CD14-positive monocyte (primary cell): ENCODE data around the gene RPL7L1. TPM values are rescaled to one million over a fixed set of nuclear protein-coding genes. Genes with fewer than 3 reads are reported as not detected.

Source experiments
- DNase-seq, 3 donors: peaks; one replicate each; pipeline ENCODE4 v3.0.0-alpha.2; 2011 to 2022
- H2AFZ ChIP-seq: 2 replicates; pipeline ENCODE4 v1.6.0; 2012; ENCODE audit warnings: mild to moderate bottlenecking, low read depth, low read length, inconsistent platforms; ENCODE audit not compliant: insufficient read depth, poor library complexity, severe bottlenecking
- H3K27ac ChIP-seq, 2 donors: 1 replicate in 1 of 2; 2 replicates in 1 of 2; pipeline ENCODE4 v1.5.1; 2012 to 2013; ENCODE audit warnings: low read length in 2 of 2, control low read depth in 1 of 2, inconsistent platforms in 1 of 2, low read depth in 1 of 2, mild to moderate bottlenecking in 1 of 2
- H3K27me3 ChIP-seq, 2 donors: one replicate each; pipeline versions ENCODE4 v1.6.0 to v1.6.1; 2011 to 2013; ENCODE audit warnings: low read length in 2 of 2; ENCODE audit not compliant: control insufficient read depth in 2 of 2, insufficient read depth in 2 of 2
- H3K36me3 ChIP-seq, 2 donors: replicated peaks in 1 of 2; 1 replicate in 1 of 2; 2 replicates in 1 of 2; pipeline versions ENCODE4 v1.5.1 to v1.6.1; 2012 to 2013; ENCODE audit warnings: low read length in 2 of 2, control low read depth in 1 of 2, inconsistent platforms in 1 of 2, mild to moderate bottlenecking in 1 of 2; ENCODE audit not compliant: insufficient read depth in 2 of 2, control insufficient read depth in 1 of 2
- H3K4me1 ChIP-seq, 2 donors: 1 replicate in 1 of 2; 2 replicates in 1 of 2; pipeline versions ENCODE4 v1.5.1 to v1.6.1; 2012 to 2013; ENCODE audit warnings: low read length in 2 of 2, control low read depth in 1 of 2, inconsistent platforms in 1 of 2, mild to moderate bottlenecking in 1 of 2, moderate library complexity in 1 of 2; ENCODE audit not compliant: insufficient read depth in 2 of 2, control insufficient read depth in 1 of 2
- H3K4me2 ChIP-seq: replicated peaks from 2 replicates; pipeline ENCODE3; 2012; ENCODE audit warnings: low read length, moderate library complexity, mild to moderate bottlenecking; ENCODE audit not compliant: poor library complexity, severe bottlenecking; ENCODE audit errors: extremely low read depth
- H3K4me3 ChIP-seq, 3 experiments: fragments of 200-600 bp in 1 of 3; sonication (generic) in 1 of 3; replicated peaks in 1 of 3; 1 replicate in 2 of 3; 2 replicates in 1 of 3; pipeline ENCODE4 v1.5.1; 2011 to 2013; ENCODE audit warnings: low read length in 3 of 3, mild to moderate bottlenecking in 3 of 3, control low read depth in 2 of 3, low read depth in 2 of 3, inconsistent platforms in 1 of 3, moderate library complexity in 1 of 3
- H3K79me2 ChIP-seq: 2 replicates; pipeline ENCODE4 v1.6.0; 2012; ENCODE audit warnings: mild to moderate bottlenecking, control low read depth, inconsistent platforms, low read length, moderate library complexity; ENCODE audit not compliant: insufficient read depth
- H3K9ac ChIP-seq: 2 replicates; pipeline ENCODE4 v1.6.0; 2017; ENCODE audit warnings: low read length, mild to moderate bottlenecking; ENCODE audit not compliant: insufficient read depth, poor library complexity, severe bottlenecking
- H3K9me3 ChIP-seq, 2 donors: replicated peaks in 1 of 2; 1 replicate in 1 of 2; 2 replicates in 1 of 2; pipeline versions ENCODE4 v1.5.1 to v1.6.1; 2012 to 2013; ENCODE audit warnings: low read length in 2 of 2, control low read depth in 1 of 2; ENCODE audit not compliant: control insufficient read depth in 1 of 2, insufficient read depth in 1 of 2
- H4K20me1 ChIP-seq: 2 replicates; pipeline ENCODE4 v1.6.0; 2012; ENCODE audit warnings: mild to moderate bottlenecking, low read length, control low read depth, moderate library complexity; ENCODE audit not compliant: insufficient read depth
- H3K27ac Mint-ChIP-seq, 7 donors: one replicate each; pipeline ENCODE4 v1.8.0; 2020; ENCODE audit warnings: mild to moderate bottlenecking in 7 of 7, mixed read lengths in 7 of 7, moderate library complexity in 6 of 7, inconsistent platforms in 2 of 7
- H3K27me3 Mint-ChIP-seq, 3 donors: one replicate each; pipeline ENCODE4 v1.8.0; 2021 to 2022; ENCODE audit warnings: low read depth in 3 of 3, mild to moderate bottlenecking in 3 of 3, mixed read lengths in 3 of 3, moderate library complexity in 3 of 3, inconsistent platforms in 1 of 3
- H3K36me3 Mint-ChIP-seq, 2 donors: one replicate each; pipeline ENCODE4 v1.8.0; 2020; ENCODE audit warnings: mixed read lengths in 2 of 2, inconsistent platforms in 1 of 2, mild to moderate bottlenecking in 1 of 2
- H3K4me1 Mint-ChIP-seq: one replicate; pipeline ENCODE4 v1.8.0; 2020; ENCODE audit warnings: mild to moderate bottlenecking, mixed read lengths
- H3K4me3 Mint-ChIP-seq, 2 donors: one replicate each; pipeline ENCODE4 v1.8.0; 2020; ENCODE audit warnings: mild to moderate bottlenecking in 2 of 2, mixed read lengths in 2 of 2, moderate library complexity in 1 of 2
- H3K9me3 Mint-ChIP-seq, 7 donors: one replicate each; pipeline ENCODE4 v1.8.0; 2020 to 2022; ENCODE audit warnings: mixed read lengths in 7 of 7, mild to moderate bottlenecking in 6 of 7, moderate library complexity in 6 of 7, inconsistent platforms in 2 of 7
- CTCF ChIP-seq: fragments of 200-600 bp; IDR thresholded peaks from one replicate; pipeline ENCODE4 v1.8.0; 2022; ENCODE audit warnings: antibody characterized with exemption, mild to moderate bottlenecking
- WGBS: methylation state at CpG from one replicate; pipeline ENCODE4 v1.1.5; 2013; ENCODE audit warnings: missing lambda C conversion rate; ENCODE audit not compliant: insufficient coverage; 5-methylcytosine and 5-hydroxymethylcytosine counted together
- intact Hi-C, 2 donors: fragments of 100-400 bp; cut with micrococcal nuclease; formaldehyde crosslinking; loops; one replicate each; pipeline versions ENCODE4 v1.15.0 to v1.15.1; 2023
- polyA plus RNA-seq, 3 donors: library from polyadenylated mRNA; depleted of rRNA in 1 of 3; unstranded in 2 of 3; stranded (reverse) in 1 of 3; fragments of 300-500 nt in 2 of 3; fragments of >200 nt in 1 of 3; fragmentation: Illumina TruSeq in 2 of 3; gene quantifications; 1 replicate in 2 of 3; 2 replicates in 1 of 3; pipeline ENCODE4 v1.2.3, GENCODE V29; 2012 to 2021

Gene RPL7L1
- polyA plus RNA-seq, 3 donors, result 7.6 to 35.5 (median 29.7) TPM

- DNase-seq, result no peak
- no peaks in the 10 kb centered on the region for H3K4me1 Mint-ChIP-seq
- H3K27me3 ChIP-seq, result no peaks in the 10 kb centered on the region
- H3K4me3 Mint-ChIP-seq, result no peak overlapping the region
- intact Hi-C loops, result no loop called here
- H3K9ac ChIP-seq, result no peak overlapping the region
- H3K27ac Mint-ChIP-seq, result no peak overlapping the region
- no peak overlapping the region for H3K27ac ChIP-seq
- H3K36me3 ChIP-seq, result peaks cover 81 to 97% of the 10 kb centered on the region in 2 donors
- no peaks in the 10 kb centered on the region for H3K9me3 ChIP-seq
- H2AFZ ChIP-seq, result no peak overlapping the region
- H3K4me2 ChIP-seq, result no peak overlapping the region
- H3K27me3 Mint-ChIP-seq, result no peaks in the 10 kb centered on the region
- peaks cover 78 to 97% of the 10 kb centered on the region in 2 donors for H3K36me3 Mint-ChIP-seq
- H3K79me2 ChIP-seq, result no peaks in the 10 kb centered on the region
- TF ChIP-seq CTCF, result no peak
- no peaks in the 10 kb centered on the region for H3K4me1 ChIP-seq
- H4K20me1 ChIP-seq, result no peaks in the 10 kb centered on the region
- whole genome bisulfite sequencing, result 100% methylated on average over 1 of the region's 1 CpG
- no peak overlapping the region for H3K4me3 ChIP-seq
- H3K9me3 Mint-ChIP-seq, result no peaks in the 10 kb centered on the region
Measured at GRCh38 chr6:42860036-42860435, 19.4 kb upstream of the RPL7L1 start.

- H3K9me3 ChIP-seq, result no peaks in the 10 kb centered on the region
- H2AFZ ChIP-seq, result no peak overlapping the region
- H3K27ac ChIP-seq, result no peak overlapping the region
- no peak overlapping the region for H3K27ac Mint-ChIP-seq
- no peaks in the 10 kb centered on the region for H4K20me1 ChIP-seq
- H3K27me3 ChIP-seq, result no peaks in the 10 kb centered on the region
- H3K4me1 Mint-ChIP-seq, result no peaks in the 10 kb centered on the region
- 93% methylated on average over 3 of the region's 6 CpGs for WGBS
- intact Hi-C loops, result no loop called here
- H3K4me1 ChIP-seq, result no peaks in the 10 kb centered on the region
- DNase-seq, result no peak
- peaks cover 80 to 97% of the 10 kb centered on the region in 2 donors for H3K36me3 ChIP-seq
- H3K4me3 Mint-ChIP-seq, result no peak overlapping the region
- no peak overlapping the region for H3K4me2 ChIP-seq
- H3K9ac ChIP-seq, result no peak overlapping the region
- H3K4me3 ChIP-seq, result no peak overlapping the region
- no peaks in the 10 kb centered on the region for H3K27me3 Mint-ChIP-seq
- TF ChIP-seq CTCF, result no peak
- H3K9me3 Mint-ChIP-seq, result no peaks in the 10 kb centered on the region
- peaks cover 78 to 97% of the 10 kb centered on the region in 2 donors for H3K36me3 Mint-ChIP-seq
- H3K79me2 ChIP-seq, result no peaks in the 10 kb centered on the region
Measured at GRCh38 chr6:42860481-42860880, 18.9 kb upstream of the RPL7L1 start.
